HEK293 (cell line): ENCODE measurements around the gene C2CD3.

Source experiments
- CTCF ChIA-PET: fragments of 350-600 bp; formaldehyde crosslinking; extraction: SDS; loops from one replicate; lab custom pipeline; 2021; ENCODE audit warnings: antibody characterized with exemption; lab: Yijun Ruan, JAX
- POLR2A ChIA-PET: fragments of 300-600 bp; formaldehyde crosslinking; extraction: SDS; loops from one replicate; lab custom pipeline; 2020; ENCODE audit warnings: antibody characterized with exemption, inconsistent platforms; lab: Yijun Ruan, JAX
- H3K27ac ChIP-seq: fragments of 200-500 bp; sonication (Bioruptor generic); 2 replicates; pipeline ENCODE4 v1.5.1; 2014; ENCODE audit warnings: low read depth, low read length, control low read depth, inconsistent platforms; ENCODE audit errors: extremely low read depth
- H3K36me3 ChIP-seq, 2 experiments: fragments of 200-500 bp in 1 of 2; sonication (Bioruptor generic) in 1 of 2; 1 replicate in 1 of 2; 2 replicates in 1 of 2; pipeline ENCODE4 v1.5.1; 2014 to 2017; ENCODE audit warnings: inconsistent platforms in 2 of 2, low read length in 2 of 2; ENCODE audit not compliant: control insufficient read depth in 2 of 2, insufficient read depth in 1 of 2
- H3K4me1 ChIP-seq: fragments of 200-500 bp; sonication (Bioruptor generic); 2 replicates; pipeline ENCODE4 v1.5.1; 2014; ENCODE audit warnings: mild to moderate bottlenecking, low read length, inconsistent platforms; ENCODE audit not compliant: control insufficient read depth, insufficient read depth
- H3K4me3 ChIP-seq: 2 replicates; pipeline ENCODE4 v1.5.1; 2011; ENCODE audit warnings: low read depth, mild to moderate bottlenecking, control low read depth, low read length, moderate library complexity
- H3K9me3 ChIP-seq: fragments of 200-500 bp; sonication (Bioruptor generic); 2 replicates; pipeline ENCODE4 v1.5.1; 2014; ENCODE audit warnings: low read depth, low read length, inconsistent platforms; ENCODE audit not compliant: control insufficient read depth, insufficient read depth
- EGR2 ChIP-seq: fragments of 450-650 bp; formaldehyde crosslinking; IDR thresholded peaks from 2 replicates; pipeline ENCODE4 v1.5.1; 2016; ENCODE audit warnings: low read depth, missing biosample characterization, missing genetic modification characterization
- KLF10 ChIP-seq: fragments of 450-650 bp; IDR thresholded peaks from 2 replicates; pipeline ENCODE4 v1.5.1; 2018; ENCODE audit warnings: missing biosample characterization, mild to moderate bottlenecking, missing genetic modification characterization
- KLF16 ChIP-seq: fragments of 450-650 bp; formaldehyde crosslinking; IDR thresholded peaks from 2 replicates; pipeline ENCODE4 v1.5.1; 2017; ENCODE audit warnings: missing biosample characterization, missing genetic modification characterization
- REPIN1 ChIP-seq: fragments of 450-650 bp; formaldehyde crosslinking; IDR thresholded peaks from 2 replicates; pipeline ENCODE4 v1.5.1; 2017; ENCODE audit warnings: missing biosample characterization, missing genetic modification characterization, low read depth
- REST ChIP-seq: fragments of 450-650 bp; formaldehyde crosslinking; IDR thresholded peaks from 2 replicates; pipeline ENCODE4 v1.5.1; 2016; ENCODE audit warnings: missing biosample characterization, missing genetic modification characterization
- SALL2 ChIP-seq: fragments of 450-650 bp; formaldehyde crosslinking; IDR thresholded peaks from 2 replicates; pipeline ENCODE4 v1.5.0; 2017; ENCODE audit warnings: missing biosample characterization, mild to moderate bottlenecking, missing genetic modification characterization, borderline replicate concordance
- ZBTB17 ChIP-seq: fragments of 450-650 bp; formaldehyde crosslinking; IDR thresholded peaks from 2 replicates; pipeline ENCODE4 v1.5.1; 2016; ENCODE audit warnings: missing biosample characterization, missing genetic modification characterization
- ZBTB44 ChIP-seq: fragments of 450-650 bp; IDR thresholded peaks from 2 replicates; pipeline ENCODE4 v1.5.1; 2018; ENCODE audit warnings: missing biosample characterization, mild to moderate bottlenecking, missing genetic modification characterization
- ZFHX2 ChIP-seq: fragments of 450-650 bp; formaldehyde crosslinking; conservative IDR thresholded peaks from 2 replicates; pipeline ENCODE4 v1.5.1; 2016; ENCODE audit warnings: missing biosample characterization, missing genetic modification characterization
- ZNF138 ChIP-seq: fragments of 450-650 bp; formaldehyde crosslinking; IDR thresholded peaks from 2 replicates; pipeline ENCODE4 v1.5.1; 2016; ENCODE audit warnings: missing biosample characterization, missing genetic modification characterization, borderline replicate concordance
- ZNF362 ChIP-seq: fragments of 450-650 bp; formaldehyde crosslinking; IDR thresholded peaks from 2 replicates; pipeline ENCODE4 v1.5.1; 2016; ENCODE audit warnings: missing biosample characterization, missing genetic modification characterization
- ZNF433 ChIP-seq: fragments of 450-650 bp; formaldehyde crosslinking; IDR thresholded peaks from 2 replicates; pipeline ENCODE4 v1.5.1; 2016; ENCODE audit warnings: missing biosample characterization, missing genetic modification characterization, low read depth
- ZNF510 ChIP-seq: fragments of 450-650 bp; formaldehyde crosslinking; IDR thresholded peaks from 2 replicates; pipeline ENCODE4 v1.5.1; 2018; ENCODE audit warnings: mild to moderate bottlenecking, missing genetic modification characterization, missing biosample characterization; ENCODE audit not compliant: insufficient replicate concordance
- ZNF513 ChIP-seq: fragments of 450-650 bp; IDR thresholded peaks from 2 replicates; pipeline ENCODE4 v1.5.1; 2018; ENCODE audit warnings: missing biosample characterization, missing genetic modification characterization
- ZNF514 ChIP-seq: fragments of 450-650 bp; formaldehyde crosslinking; IDR thresholded peaks from 2 replicates; pipeline ENCODE4 v1.5.1; 2016; ENCODE audit warnings: missing biosample characterization, missing genetic modification characterization
- ZNF521 ChIP-seq: fragments of 450-650 bp; formaldehyde crosslinking; IDR thresholded peaks from 2 replicates; pipeline ENCODE4 v1.5.1; 2017; ENCODE audit warnings: missing biosample characterization, mild to moderate bottlenecking, missing genetic modification characterization
- ZNF544 ChIP-seq: fragments of 450-650 bp; formaldehyde crosslinking; IDR thresholded peaks from 2 replicates; pipeline ENCODE4 v1.5.0; 2017; ENCODE audit warnings: missing biosample characterization, missing genetic modification characterization
- ZNF621 ChIP-seq: fragments of 450-650 bp; formaldehyde crosslinking; IDR thresholded peaks from 2 replicates; pipeline ENCODE4 v1.5.1; 2017; ENCODE audit warnings: missing biosample characterization, missing genetic modification characterization
- ZNF768 ChIP-seq: fragments of 450-650 bp; formaldehyde crosslinking; IDR thresholded peaks from 2 replicates; pipeline ENCODE4 v1.5.1; 2018; ENCODE audit warnings: missing biosample characterization, mild to moderate bottlenecking, missing genetic modification characterization
- ZNF830 ChIP-seq: fragments of 450-650 bp; IDR thresholded peaks from 2 replicates; pipeline ENCODE4 v1.5.0; 2018; ENCODE audit warnings: missing biosample characterization, missing genetic modification characterization, low read depth, mild to moderate bottlenecking, moderate library complexity

Gene C2CD3

GRCh38 chr11:74001822-74002286, 168.9 kb downstream of the C2CD3 start (continued):
- TF ChIP-seq ZBTB17 (tag by site-specific recombination) (no peak), ZNF433 (tag by site-specific recombination) (no peak), ZNF510 (tag by site-specific recombination) (no peak), ZNF521 (tag by site-specific recombination) (no peak)

GRCh38 chr11:74000307-74001133, 170.3 kb downstream of the C2CD3 start:
- ChIA-PET CTCF (no interaction called here), POLR2A (no interaction called here)
- Histone ChIP-seq H3K27ac (no peak overlapping the region), H3K4me3 (no peak overlapping the region), H3K4me1 (no peaks in the 10 kb centered on the region), H3K9me3 (no peaks in the 10 kb centered on the region), H3K36me3 (peaks cover 0 to 13% of the 10 kb centered on the region in 2 experiments; a peak in 1 of 3 replicates)
- TF ChIP-seq ZNF621 (tag by site-specific recombination), result no peak
- no peak for TF ChIP-seq SALL2 (tag by site-specific recombination)
- TF ChIP-seq ZNF514 (tag by site-specific recombination), result no peak
- TF ChIP-seq ZBTB44 (tag by site-specific recombination), result no peak
- no peak for TF ChIP-seq REPIN1
- no peak for TF ChIP-seq ZNF544 (tag by site-specific recombination)
- no peak for TF ChIP-seq REST (tag by site-specific recombination)
- TF ChIP-seq ZNF138, result no peak
- no peak for TF ChIP-seq KLF16 (tag by site-specific recombination)
- no peak for TF ChIP-seq EGR2
- no peak for TF ChIP-seq ZNF513 (tag by site-specific recombination)
- no peak for TF ChIP-seq ZNF362
- no peak for TF ChIP-seq KLF10
- no peak for TF ChIP-seq ZFHX2 (tag by site-specific recombination)
- no peak for TF ChIP-seq ZNF830 (tag by site-specific recombination)
- no peak for TF ChIP-seq ZNF768 (tag by site-specific recombination)
